Ascending aorta (tissue), 2 donors: ENCODE results near the gene HJURP. TPM values are rescaled to one million over a fixed set of nuclear protein-coding genes. Genes with fewer than 3 reads are reported as not detected.
A peak's percentile ranks its signal among the peaks of the same experiment; 100 is the strongest.

ENCODE experiments used
- DNase-seq, 2 donors: peaks; one replicate each; pipeline ENCODE4 v3.0.0-alpha.2; 2019; ENCODE audit warnings: low spot score in 2 of 2
- H3K27ac ChIP-seq, 2 donors: fragments of 200-600 bp; sonication (generic); one replicate each; pipeline ENCODE4 v1.5.1; 2016 to 2017; ENCODE audit warnings: mild to moderate bottlenecking in 1 of 2
- H3K27me3 ChIP-seq: fragments of 200-600 bp; sonication (generic); one replicate; pipeline ENCODE4 v1.5.1; 2017
- H3K36me3 ChIP-seq, 2 donors: fragments of 200-600 bp; sonication (generic); one replicate each; pipeline ENCODE4 v1.5.1; 2016
- H3K4me1 ChIP-seq, 2 donors: fragments of 200-600 bp; sonication (generic); one replicate each; pipeline ENCODE4 v1.5.1; 2016 to 2017; ENCODE audit warnings: mild to moderate bottlenecking in 1 of 2
- H3K4me3 ChIP-seq, 2 donors: fragments of 200-600 bp; sonication (generic); one replicate each; pipeline ENCODE4 v1.5.1; 2016 to 2017; ENCODE audit warnings: mild to moderate bottlenecking in 1 of 2
- H3K9me3 ChIP-seq, 2 donors: fragments of 200-600 bp; sonication (generic); one replicate each; pipeline ENCODE4 v1.5.1; 2016
- CTCF ChIP-seq, 3 experiments: fragments of 200-600 bp in 2 of 3; fragments of 450-650 bp in 1 of 3; sonication (generic) in 2 of 3; IDR thresholded peaks; one replicate each; pipeline ENCODE4 v1.5.1; 2016 to 2019; ENCODE audit warnings: antibody characterized with exemption in 3 of 3, mild to moderate bottlenecking in 1 of 3, moderate library complexity in 1 of 3
- intact Hi-C: fragments of 100-400 bp; cut with DNase I; formaldehyde crosslinking; loops from one replicate; pipeline ENCODE4 v1.15.1; 2023
- total RNA-seq: library from RNA; depleted of rRNA; stranded (reverse); fragments of >200 nt; gene quantifications from one replicate; pipeline ENCODE4 v1.1.0, GENCODE V29; 2016

HJURP gene
- total RNA-seq, 1 donor from 2014 or later, result not detected

GRCh38 chr2:233810385-233810784 lies 44.0 kb downstream of the HJURP start:
- H3K4me1 ChIP-seq, result no peaks in the 10 kb centered on the region
- TF ChIP-seq CTCF (IDR thresholded peaks at IDR 0.05), result no peak

GRCh38 chr2:233807966-233808935 lies 46.1 kb downstream of the HJURP start:
- intact Hi-C loops, result no loop called here
- Histone ChIP-seq H3K27me3 (no peaks in the 10 kb centered on the region), H3K4me1 (no peaks in the 10 kb centered on the region), H3K36me3 (no peaks in the 10 kb centered on the region), H3K27ac (no peak overlapping the region), H3K4me3 (no peak overlapping the region), H3K9me3 (no peaks in the 10 kb centered on the region)
- no peak for DNase-seq
- no peak for TF ChIP-seq CTCF (IDR thresholded peaks at IDR 0.05)

More at GRCh38 chr2:233810385-233810784, 44.0 kb downstream of the HJURP start:
- no peak for DNase-seq
- Histone ChIP-seq H3K4me3 (no peak overlapping the region), H3K9me3 (no peaks in the 10 kb centered on the region), H3K27me3 (no peaks in the 10 kb centered on the region), H3K36me3 (no peaks in the 10 kb centered on the region), H3K27ac (no peak overlapping the region)
- intact Hi-C loops, result no loop called here

GRCh38 chr2:233807215-233807865 lies 47.0 kb downstream of the HJURP start:
- Histone ChIP-seq H3K4me1 (no peaks in the 10 kb centered on the region), H3K36me3 (no peaks in the 10 kb centered on the region), H3K9me3 (no peaks in the 10 kb centered on the region), H3K27me3 (no peaks in the 10 kb centered on the region), H3K4me3 (no peak overlapping the region), H3K27ac (no peak overlapping the region)
- TF ChIP-seq CTCF (IDR thresholded peaks at IDR 0.05), result no peak
- peak in 1 of 2 donors; percentile 42 for DNase-seq
- intact Hi-C loops, result no loop called here

GRCh38 chr2:233803994-233804393 lies 50.3 kb downstream of the HJURP start:
- H3K27me3 ChIP-seq, result no peaks in the 10 kb centered on the region
- TF ChIP-seq CTCF (IDR thresholded peaks at IDR 0.05), result no peak
- no peaks in the 10 kb centered on the region for H3K36me3 ChIP-seq
- peak in 1 of 2 donors; percentile 53 for DNase-seq
- H3K4me3 ChIP-seq, result no peak overlapping the region
- intact Hi-C loops, result no loop called here
- H3K27ac ChIP-seq, result no peak overlapping the region
- no peaks in the 10 kb centered on the region for H3K4me1 ChIP-seq
- H3K9me3 ChIP-seq, result no peaks in the 10 kb centered on the region

GRCh38 chr2:233803292-233803911 lies 50.9 kb downstream of the HJURP start:
- peak in 1 of 2 donors; percentile 53 for DNase-seq
- intact Hi-C loops, result no loop called here
- TF ChIP-seq CTCF (IDR thresholded peaks at IDR 0.05), result no peak

More at GRCh38 chr2:233803292-233803911, 50.9 kb downstream of the HJURP start:
- H3K9me3 ChIP-seq, result no peaks in the 10 kb centered on the region
- H3K4me1 ChIP-seq, result no peaks in the 10 kb centered on the region
- H3K36me3 ChIP-seq, result no peaks in the 10 kb centered on the region
- H3K27ac ChIP-seq, result no peak overlapping the region
- H3K4me3 ChIP-seq, result no peak overlapping the region
- H3K27me3 ChIP-seq, result no peaks in the 10 kb centered on the region
